Adrenal gland (tissue), 12 donors: ENCODE results near the gene CGRRF1. TPM values are rescaled to one million over a fixed set of nuclear protein-coding genes. Genes with fewer than 3 reads are reported as not detected.
A peak's percentile ranks its signal among the peaks of the same experiment; 100 is the strongest.

Experiments
- DNase-seq, 7 donors: peaks; one replicate each; pipeline ENCODE4 v3.0.0-alpha.2; 2019 to 2020
- H3K27ac ChIP-seq, 5 donors: fragments of 200-600 bp; sonication (generic) in 4 of 5; 1 replicate in 3 of 5; 2 replicates in 2 of 5; pipeline versions ENCODE4 v1.5.1 to v1.8.0; 2016 to 2020; ENCODE audit warnings: mild to moderate bottlenecking in 1 of 5
- H3K27me3 ChIP-seq: fragments of 200-600 bp; 2 replicates; pipeline ENCODE4 v1.8.0; 2021
- H3K36me3 ChIP-seq, 2 donors: fragments of 200-600 bp; replicated peaks in 1 of 2; 1 replicate in 1 of 2; 2 replicates in 1 of 2; pipeline versions ENCODE4 v1.5.1 to v1.8.0; 2018 to 2022
- H3K4me1 ChIP-seq, 2 donors: fragments of 200-600 bp; replicated peaks in 1 of 2; 1 replicate in 1 of 2; 2 replicates in 1 of 2; pipeline versions ENCODE4 v1.5.1 to v1.8.0; 2018 to 2021
- H3K4me3 ChIP-seq, 4 donors: fragments of 200-600 bp; sonication (generic) in 3 of 4; one replicate each; pipeline ENCODE4 v1.5.1; 2016 to 2018
- H3K9me3 ChIP-seq, 3 donors: fragments of 200-600 bp; sonication (generic) in 1 of 3; replicated peaks in 1 of 3; 1 replicate in 2 of 3; 2 replicates in 1 of 3; pipeline versions ENCODE4 v1.5.1 to v1.8.0; 2016 to 2021
- CTCF ChIP-seq, 6 experiments: fragments of 450-650 bp in 4 of 6; fragments of 200-600 bp in 2 of 6; sonication (generic) in 1 of 6; IDR thresholded peaks; 1 replicate in 5 of 6; 2 replicates in 1 of 6; pipeline versions ENCODE4 v1.5.1 to v1.8.0; 2016 to 2021; ENCODE audit warnings: antibody characterized with exemption in 6 of 6, mild to moderate bottlenecking in 2 of 6, moderate library complexity in 1 of 6
- POLR2A ChIP-seq, 2 donors: fragments of 450-650 bp; IDR thresholded peaks; one replicate each; pipeline ENCODE4 v1.6.1; 2017; ENCODE audit warnings: antibody characterized with exemption in 2 of 2, mild to moderate bottlenecking in 2 of 2, moderate library complexity in 1 of 2
- WGBS, 4 donors: extraction: QIAGEN DNeasy Blood & Tissue Kit in 2 of 4; methylation state at CpG; one replicate each; pipeline versions ENCODE4 v1.1.5 to v1.1.7; 2013 to 2017; 5-methylcytosine and 5-hydroxymethylcytosine counted together
- intact Hi-C, 2 donors: fragments of 100-400 bp; cut with DNase I; formaldehyde crosslinking; loops; one replicate each; pipeline versions ENCODE4 v1.14.1 to v1.15.0; 2022 to 2023
- polyA plus RNA-seq, 3 donors: library from polyadenylated mRNA; stranded (reverse); fragments of 200-250 nt in 2 of 3; fragments of 350-450 nt in 1 of 3; fragmentation: Illumina TruSeq in 1 of 3; extraction: RNeasy Lipid Tissue Mini Kit (QIAGEN cat#74804) in 1 of 3; gene quantifications; one replicate each; pipeline ENCODE4 v1.2.3, GENCODE V29; 2013 to 2014
- total RNA-seq, 9 donors: library from RNA; depleted of rRNA in 4 of 9; stranded (reverse); fragments of >200 nt in 4 of 9; fragments of 120-200 nt in 1 of 9; fragmentation: NEBNext Ultra II Directional in 1 of 9; extraction: Animal tissue kit (Norgen Biotek cat#: 25700) in 1 of 9; gene quantifications; one replicate each; pipeline versions ENCODE4 v1.1.0 to v1.2.4, GENCODE V29; 2013 to 2023
- donor health status: healthy with polysubstance abuse.
- donor health status: Bipolar disorder and iron deficiency.
- donor health status: DM: yes; HTN: yes; CAD: no.
- donor health status: DM: no; HTN: no; CAD: no.
- donor health status: DM: no; HTN: no; CAD: no.
- donor health status: DM: yes; HTN: yes; CAD: no.

The CGRRF1 gene
- total and polyA plus RNA-seq, 12 donors, result 9.4 to 26.9 (median 18.5) TPM

- WGBS, 4 donors, result 22 to 31% (median 28%) methylated on average over 1 of the region's 1 CpG
These were observed 20.1 kb downstream of the CGRRF1 start for GRCh38 chr14:54529811-54530210.

GRCh38 chr14:54532111-54533012 is 22.7 kb downstream of the CGRRF1 start:
- H3K9me3 ChIP-seq, result no peaks in the 10 kb centered on the region
- intact Hi-C loops, result no loop called here
- TF ChIP-seq POLR2A (IDR thresholded peaks at IDR 0.05) (no peak), CTCF (IDR thresholded peaks at IDR 0.05) (no peak)
- no peak overlapping the region for H3K4me3 ChIP-seq
- H3K27ac ChIP-seq, result no peak overlapping the region
- H3K36me3 ChIP-seq, result no peaks in the 10 kb centered on the region
- H3K27me3 ChIP-seq, result no peaks in the 10 kb centered on the region
- DNase-seq, result no peak
- peaks cover 0 to 12% of the 10 kb centered on the region in 2 donors for H3K4me1 ChIP-seq
- 94 to 96% (median 95%) methylated on average over 3 of the region's 3 CpGs for WGBS, 4 donors

More at GRCh38 chr14:54529811-54530210, 20.1 kb downstream of the CGRRF1 start:
- DNase-seq, result peak; percentile 37 to 72 (median 58)
- H3K27me3 ChIP-seq, result no peaks in the 10 kb centered on the region
- no peak overlapping the region for H3K27ac ChIP-seq
- no peak overlapping the region for H3K4me3 ChIP-seq
- H3K4me1 ChIP-seq, result peaks cover 0 to 12% of the 10 kb centered on the region in 2 donors
- intact Hi-C loops, result no loop called here
- TF ChIP-seq CTCF (IDR thresholded peaks at IDR 0.05) (no peak), POLR2A (IDR thresholded peaks at IDR 0.05) (no peak)
- H3K36me3 ChIP-seq, result peaks cover 0 to 4% of the 10 kb centered on the region in 2 donors
- no peaks in the 10 kb centered on the region for H3K9me3 ChIP-seq

GRCh38 chr14:54533100-54533499 is 23.4 kb downstream of the CGRRF1 start:
- no peak overlapping the region for H3K4me3 ChIP-seq
- no peaks in the 10 kb centered on the region for H3K9me3 ChIP-seq
- no peak for DNase-seq
- no peak overlapping the region for H3K27ac ChIP-seq
- intact Hi-C loops, result no loop called here
- no peaks in the 10 kb centered on the region for H3K27me3 ChIP-seq
- peaks cover 0 to 15% of the 10 kb centered on the region in 2 donors for H3K4me1 ChIP-seq
- H3K36me3 ChIP-seq, result peaks cover 0 to 3% of the 10 kb centered on the region in 2 donors
- 89 to 98% (median 97%) methylated on average over 1 of the region's 1 CpG for WGBS, 4 donors
- TF ChIP-seq CTCF (IDR thresholded peaks at IDR 0.05), result no peak

GRCh38 chr14:54535126-54535525 is 25.4 kb downstream of the CGRRF1 start:
- 65 to 94% (median 87%) methylated on average over 1 of the region's 1 CpG for WGBS, 4 donors
- TF ChIP-seq POLR2A (IDR thresholded peaks at IDR 0.05) (no peak), CTCF (IDR thresholded peaks at IDR 0.05) (no peak)

More at GRCh38 chr14:54535126-54535525, 25.4 kb downstream of the CGRRF1 start:
- intact Hi-C loops, result no loop called here
- peaks cover 0 to 7% of the 10 kb centered on the region in 2 donors for H3K36me3 ChIP-seq
- DNase-seq, result no peak
- no peaks in the 10 kb centered on the region for H3K9me3 ChIP-seq
- no peaks in the 10 kb centered on the region for H3K27me3 ChIP-seq
- no peak overlapping the region for H3K4me3 ChIP-seq
- no peak overlapping the region for H3K27ac ChIP-seq
- peaks cover 0 to 6% of the 10 kb centered on the region in 2 donors for H3K4me1 ChIP-seq
